GM12874 (cell line): Measurements from ENCODE around the gene STYXL2.

Source experiments
- CTCF ChIP-seq: IDR thresholded peaks from 2 replicates; pipeline ENCODE4 v1.5.1; 2011; ENCODE audit warnings: low read depth, mild to moderate bottlenecking, control low read depth, low read length, moderate library complexity; ENCODE audit not compliant: insufficient read depth

The STYXL2 gene

GRCh38 chr1:167093846-167094516 lies at the start of gene STYXL2:
STYXL2 (plus strand) TSS chr1:167094075; CDS start chr1:167094850, 775 bp downstream.
- TF ChIP-seq CTCF = no peak

- no peak for TF ChIP-seq CTCF
Observed at GRCh38 chr1:167051907-167052306, 42.0 kb upstream of the STYXL2 start.

- peak; percentile 47 for TF ChIP-seq CTCF
Observed at GRCh38 chr1:167052389-167052788, 41.5 kb upstream of the STYXL2 start.

GRCh38 chr1:167054531-167054930 lies 39.3 kb upstream of the STYXL2 start:
- no peak for TF ChIP-seq CTCF

GRCh38 chr1:167054946-167055630 lies 38.8 kb upstream of the STYXL2 start:
- TF ChIP-seq CTCF = no peak

GRCh38 chr1:167056529-167057231 lies 37.2 kb upstream of the STYXL2 start:
- no peak for TF ChIP-seq CTCF

- peak; percentile 58 for TF ChIP-seq CTCF
Observed at GRCh38 chr1:167057241-167057688, 36.6 kb upstream of the STYXL2 start.
